Stimulated activated CD8-positive, alpha-beta memory T cell treated with anti-CD3 and anti-CD28 coated beads, Interleukin-12 subunit alpha, Interleukin-12 subunit beta, amount 100 ng/mL, for 24 hours (primary cell): ENCODE measurements around the gene NTRK3.
"Not testable (repeated sequence)": the region's sequence is repeated elsewhere in the genome, so short reads cannot be mapped to it uniquely, and the experiment has no call there.

ENCODE experiments used
- DNase-seq: peaks from one replicate; pipeline ENCODE4 v3.0.0-alpha.2; 2020; ENCODE audit errors: extremely low read depth

The NTRK3 gene

GRCh38 chr15:87881026-87881425, 375.5 kb downstream of the NTRK3 start:
- no peak for DNase-seq

DNA sequence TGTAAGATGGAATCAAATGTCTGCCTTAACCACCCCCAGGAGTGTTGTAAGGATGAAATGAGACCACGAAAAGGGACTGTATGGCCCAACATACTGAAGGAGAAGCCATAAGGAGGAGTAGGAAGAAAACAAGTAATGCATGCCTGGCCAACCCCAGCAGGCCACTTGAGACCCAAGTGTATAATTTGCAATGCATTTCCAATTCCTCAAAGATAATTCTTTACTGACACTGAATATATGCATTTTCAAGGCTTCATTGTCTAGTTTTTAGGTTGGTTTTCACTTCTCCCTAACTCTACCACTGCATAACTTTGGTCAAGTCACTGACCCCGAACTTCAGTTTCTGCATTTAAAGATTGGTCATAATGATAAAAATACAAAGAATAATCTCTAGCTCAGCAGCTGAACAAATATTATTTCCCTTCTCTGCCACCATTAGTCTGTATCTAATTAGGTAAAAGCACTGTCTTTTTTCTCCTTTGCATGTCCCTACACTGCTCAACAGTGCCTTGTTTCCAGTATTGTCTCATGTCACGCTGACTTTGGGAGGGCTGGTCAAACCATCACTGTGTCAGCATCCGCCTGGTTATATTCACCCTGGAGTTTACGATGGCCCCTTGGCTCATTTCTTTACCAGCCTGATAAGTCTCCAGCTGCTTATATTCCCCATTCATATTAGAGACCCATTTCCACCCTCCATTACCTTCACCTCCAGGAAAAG, 378.6 kb downstream of the NTRK3 start:
- no peak for DNase-seq

DNA sequence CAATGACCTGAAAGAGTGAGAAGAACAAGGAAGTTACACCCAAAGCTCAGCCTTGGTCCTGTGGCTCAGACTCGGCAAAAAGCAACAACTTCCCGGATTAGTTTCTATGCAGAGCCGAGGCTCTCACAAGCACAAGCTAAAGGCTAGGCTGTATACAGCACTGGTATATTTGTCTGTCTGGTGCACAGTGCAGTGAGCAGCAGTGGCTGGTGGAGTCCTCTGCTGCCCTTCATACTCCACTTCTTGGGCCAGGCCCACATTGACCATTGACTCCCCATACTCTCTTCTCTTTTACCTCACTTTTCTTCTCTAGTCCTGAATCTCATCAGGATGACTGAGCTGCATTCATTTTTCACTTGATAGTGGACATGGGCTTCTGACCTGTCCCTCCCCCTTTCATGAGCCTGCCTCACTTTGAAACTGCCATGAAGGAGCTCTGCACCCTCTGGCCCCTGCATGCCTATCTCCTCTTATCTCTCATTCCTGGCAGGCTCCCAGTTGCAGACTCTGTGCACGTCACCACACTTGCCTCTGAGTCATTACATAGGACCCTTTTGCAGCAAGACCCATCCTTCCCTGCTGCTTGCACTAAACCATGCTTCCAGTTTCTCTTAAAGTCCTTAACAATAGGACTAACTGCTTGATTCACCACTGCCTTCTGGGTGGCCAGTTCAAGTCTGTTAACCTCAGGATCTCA, 379.3 kb downstream of the NTRK3 start:
- DNase-seq = no peak

DNA sequence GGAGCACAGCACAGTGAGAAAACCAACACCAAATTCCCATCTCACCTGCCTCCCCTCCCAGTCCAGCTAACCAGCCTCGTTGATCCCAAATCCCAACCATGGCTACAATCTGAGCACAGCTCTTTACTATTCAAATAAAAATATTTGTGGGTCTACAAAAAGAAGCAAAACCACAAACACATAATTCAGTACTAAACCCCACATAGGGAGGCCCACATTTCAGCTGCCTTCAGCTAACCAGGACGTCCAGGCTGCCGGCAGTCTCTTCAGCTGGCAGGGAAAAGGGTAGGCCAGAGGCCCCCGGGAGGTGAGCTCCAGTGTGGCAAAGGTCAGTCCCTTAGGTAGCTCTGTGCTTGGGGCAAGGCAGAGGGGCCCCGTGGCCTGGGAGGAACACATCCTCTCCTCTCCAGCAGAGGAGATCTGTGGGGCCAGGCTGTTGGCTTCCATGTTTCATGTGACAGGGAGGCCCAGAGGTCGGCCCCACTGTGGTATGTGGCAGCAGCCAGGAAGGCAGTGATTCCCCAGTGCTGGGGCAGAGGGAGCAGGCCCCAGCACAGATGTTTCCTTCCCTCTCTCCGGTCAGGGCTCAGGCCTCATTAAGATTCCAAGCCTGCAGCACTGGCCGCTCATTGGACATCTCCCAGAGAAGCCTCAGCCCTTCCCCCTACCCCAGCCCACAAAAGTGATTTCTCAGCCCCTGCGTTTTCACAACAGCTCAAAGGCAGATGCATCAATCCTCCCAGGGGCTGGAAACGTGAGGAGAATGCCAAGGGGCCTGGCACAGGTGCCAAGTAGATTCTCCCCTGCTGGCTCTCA, 381.4 kb downstream of the NTRK3 start:
- DNase-seq = no peak

DNA sequence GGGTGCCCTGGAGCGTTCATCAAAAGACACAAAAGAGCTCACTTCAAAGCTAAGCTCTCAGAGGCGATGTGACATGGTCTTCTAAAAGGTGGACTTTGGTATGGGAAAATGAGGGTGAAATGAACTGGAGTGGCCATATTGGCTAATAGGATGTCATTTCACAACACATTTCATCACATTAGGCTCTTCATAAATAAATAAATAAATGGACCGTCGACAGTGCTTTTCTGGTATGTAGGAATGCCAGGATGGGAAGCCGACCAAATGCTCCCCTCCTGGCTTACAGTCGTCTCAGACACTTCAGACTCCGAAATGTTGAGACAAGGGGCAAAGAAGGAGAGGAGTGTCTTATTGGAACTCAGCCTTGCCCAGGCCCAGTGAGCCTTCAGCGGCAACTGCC, 383.0 kb downstream of the NTRK3 start:
- DNase-seq = no peak

DNA sequence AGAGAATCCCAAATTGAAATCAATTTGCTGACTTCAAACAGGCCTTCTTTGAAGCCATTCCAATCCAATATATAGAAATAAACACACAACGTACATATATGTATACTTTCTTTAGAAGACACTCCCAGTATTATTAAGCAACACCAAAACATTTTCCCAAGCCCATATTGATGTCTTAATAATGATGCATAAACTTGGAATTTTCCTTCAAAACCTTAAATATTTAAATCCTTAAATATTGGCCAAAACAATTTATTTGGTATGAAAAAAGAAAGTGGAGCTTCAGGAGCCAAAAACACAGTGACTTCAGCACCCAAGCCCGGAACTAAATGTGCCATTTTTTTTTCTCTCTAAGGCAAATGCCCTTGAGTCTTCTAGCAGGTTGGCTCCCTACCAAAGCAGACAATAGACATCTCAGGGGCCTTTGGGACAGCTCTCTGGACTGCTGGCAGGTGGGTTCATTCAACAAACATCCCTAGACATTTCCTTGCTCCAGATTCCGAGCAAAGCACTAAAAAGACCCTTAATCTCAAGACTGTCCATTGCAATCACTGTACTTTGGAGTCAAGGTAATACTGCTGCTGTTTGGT, 384.7 kb downstream of the NTRK3 start:
- DNase-seq = no peak

DNA sequence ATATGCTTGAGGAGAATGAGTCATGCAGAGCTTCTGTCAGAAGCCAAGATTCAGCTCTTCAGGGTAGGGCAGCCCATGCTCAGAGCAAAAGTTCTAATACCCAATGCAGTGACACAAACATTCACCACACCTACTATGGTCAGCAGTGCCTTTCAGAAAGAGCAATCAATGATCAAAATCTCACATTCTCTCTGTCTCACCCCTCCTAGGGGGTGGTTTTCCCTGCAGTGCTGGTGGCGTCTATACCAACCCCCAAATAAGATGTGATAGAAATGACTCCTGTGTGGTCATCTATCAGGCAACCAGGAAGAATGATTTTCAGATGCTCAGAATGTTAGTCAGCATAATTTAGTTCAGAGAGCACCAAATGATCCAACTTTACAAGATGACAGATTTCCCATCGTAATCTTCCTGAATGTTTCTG, 385.3 kb downstream of the NTRK3 start:
- no peak for DNase-seq

DNA sequence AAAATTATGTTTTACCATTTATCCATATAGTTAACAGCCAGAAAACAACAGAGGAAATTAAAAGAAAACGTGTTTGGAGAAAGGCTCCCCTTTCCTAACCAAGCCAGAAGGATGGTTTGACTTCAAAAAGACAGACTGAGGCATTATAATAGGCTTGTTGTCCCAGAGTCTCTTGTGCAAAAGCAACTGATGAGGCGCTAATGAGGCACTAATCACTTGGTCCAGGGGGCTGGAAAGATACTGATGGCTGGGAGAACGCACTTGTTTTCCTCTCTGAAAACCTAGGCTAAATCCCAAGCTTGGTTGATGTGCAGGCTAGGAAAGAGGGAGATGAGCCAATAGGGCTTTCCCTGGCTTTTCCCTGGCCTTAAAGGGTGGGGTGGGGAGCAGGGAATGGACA, 389.6 kb downstream of the NTRK3 start:
- no peak for DNase-seq

DNA sequence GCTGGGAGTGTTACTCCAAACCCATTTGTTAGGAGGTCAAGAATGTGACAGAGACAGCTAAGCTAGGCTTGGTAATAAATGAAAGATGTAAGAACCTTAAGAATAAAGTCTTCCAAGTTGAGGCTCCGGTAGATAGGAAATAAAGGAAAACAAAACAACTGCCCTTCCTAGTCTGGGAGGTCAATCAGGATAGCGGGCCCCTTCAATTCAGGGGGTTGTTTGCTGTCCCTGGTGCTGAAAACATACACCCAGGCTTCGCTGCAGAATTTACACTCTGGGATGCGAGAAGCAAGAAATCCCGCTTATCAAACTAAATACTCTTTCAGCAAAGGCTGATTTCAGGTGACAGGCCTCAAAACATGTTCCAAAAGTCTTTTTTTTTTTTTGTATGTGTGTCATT, 393.4 kb downstream of the NTRK3 start:
- DNase-seq = no peak

DNA sequence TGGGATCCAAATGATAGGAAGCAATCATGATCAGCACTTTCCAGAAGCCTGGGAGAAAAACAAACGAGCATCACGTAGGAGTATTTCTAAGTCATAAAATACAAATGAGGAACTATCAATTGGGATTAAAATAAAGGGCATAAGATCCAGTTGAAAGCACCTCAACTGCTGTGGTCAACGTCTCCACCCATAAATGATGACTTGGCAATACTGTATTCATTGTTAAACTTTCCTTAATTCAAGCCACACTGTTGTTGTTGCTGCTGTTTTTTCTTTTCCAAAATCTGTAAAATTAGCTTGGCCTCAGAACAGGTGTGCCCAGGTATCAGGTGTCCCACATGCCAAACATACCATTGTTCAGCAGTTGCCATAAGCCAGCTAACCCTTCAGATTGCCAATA, 395.8 kb downstream of the NTRK3 start:
- no peak for DNase-seq

DNA sequence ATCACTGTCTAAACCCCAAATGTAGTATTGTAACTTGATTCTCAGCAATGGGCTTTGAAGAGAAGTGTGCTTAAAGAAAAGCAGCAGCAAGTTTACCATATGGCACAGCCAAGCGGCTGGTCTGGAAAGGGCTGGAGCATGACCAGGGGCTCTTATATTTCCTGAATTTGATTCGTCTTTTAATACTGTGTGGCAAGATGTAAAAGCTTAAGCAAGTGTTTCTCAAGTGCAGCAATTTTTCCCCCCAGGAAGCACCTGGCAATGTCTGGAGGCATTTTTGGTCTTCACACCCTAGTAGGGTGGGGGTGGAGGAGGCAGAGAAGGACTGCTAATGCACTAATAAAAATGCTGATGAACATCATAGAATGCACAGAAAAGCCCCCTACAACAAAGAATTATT, 397.9 kb downstream of the NTRK3 start:
- DNase-seq = no peak

GRCh38 chr15:87851497-87851896, 405.0 kb downstream of the NTRK3 start:
- DNase-seq = no peak

DNA sequence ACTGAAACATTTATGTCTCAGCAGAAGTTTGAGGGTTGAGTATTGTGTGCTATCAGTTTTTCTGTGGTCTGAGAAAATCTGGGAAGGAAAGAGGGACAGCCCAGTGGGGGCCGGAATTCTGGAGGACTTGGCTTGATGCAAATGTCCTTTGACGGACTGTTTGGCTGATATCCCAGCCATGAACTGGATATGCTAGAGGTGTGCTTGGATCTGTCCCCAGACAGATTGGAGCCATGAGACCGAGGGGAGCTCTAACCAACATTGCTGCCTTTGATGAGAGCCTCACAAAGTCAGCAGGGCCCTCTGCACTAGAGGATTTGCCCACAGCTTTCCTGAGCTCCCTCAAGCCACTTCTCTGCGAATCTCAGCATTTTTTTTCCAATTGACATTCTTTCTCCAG, 405.6 kb downstream of the NTRK3 start:
- DNase-seq = no peak

- DNase-seq = no peak
Measured at GRCh38 chr15:87849181-87849580, 407.4 kb downstream of the NTRK3 start.

DNA sequence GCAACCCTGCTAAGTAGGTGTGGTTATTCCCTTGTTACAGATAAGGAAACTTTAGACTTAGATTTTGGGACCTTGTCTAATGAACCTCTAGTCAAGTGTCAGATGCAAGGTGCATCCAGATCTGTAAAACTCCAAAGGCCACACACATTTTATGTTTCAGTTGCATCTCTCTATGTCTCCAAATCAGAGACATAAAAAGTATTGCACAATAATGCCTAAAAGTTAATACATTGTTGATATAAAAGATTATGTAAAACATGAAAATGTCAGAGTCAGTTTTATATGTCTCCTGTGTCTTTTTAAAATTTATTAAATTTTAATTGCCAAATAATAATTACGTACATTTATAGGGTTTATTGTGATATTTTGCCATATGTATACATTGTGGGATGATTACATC, 408.5 kb downstream of the NTRK3 start:
- DNase-seq = no peak

GRCh38 chr15:87846746-87847145, 409.8 kb downstream of the NTRK3 start:
- no peak for DNase-seq

DNA sequence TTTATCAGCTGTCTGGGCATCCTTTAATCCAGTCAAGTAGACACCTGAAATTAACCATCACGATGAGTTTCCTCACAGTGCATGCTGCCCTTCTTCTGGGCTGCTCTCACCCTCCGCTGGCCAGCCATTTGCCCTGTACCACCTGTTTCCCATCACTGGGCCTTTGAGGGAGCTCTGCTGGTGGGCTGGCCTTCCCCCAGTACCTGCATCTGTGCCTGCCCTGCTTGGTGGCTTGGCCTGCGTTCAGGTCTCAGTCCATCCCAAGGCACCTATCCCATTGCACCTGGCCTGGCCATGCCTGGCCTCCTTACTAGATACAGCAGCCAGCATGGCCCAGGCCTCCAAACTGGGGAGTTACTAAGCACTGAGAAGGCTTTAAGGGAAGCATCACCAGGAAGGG, 413.2 kb downstream of the NTRK3 start:
- no peak for DNase-seq

- no peak for DNase-seq
Measured at GRCh38 chr15:87841426-87841998, 415.0 kb downstream of the NTRK3 start.

DNA sequence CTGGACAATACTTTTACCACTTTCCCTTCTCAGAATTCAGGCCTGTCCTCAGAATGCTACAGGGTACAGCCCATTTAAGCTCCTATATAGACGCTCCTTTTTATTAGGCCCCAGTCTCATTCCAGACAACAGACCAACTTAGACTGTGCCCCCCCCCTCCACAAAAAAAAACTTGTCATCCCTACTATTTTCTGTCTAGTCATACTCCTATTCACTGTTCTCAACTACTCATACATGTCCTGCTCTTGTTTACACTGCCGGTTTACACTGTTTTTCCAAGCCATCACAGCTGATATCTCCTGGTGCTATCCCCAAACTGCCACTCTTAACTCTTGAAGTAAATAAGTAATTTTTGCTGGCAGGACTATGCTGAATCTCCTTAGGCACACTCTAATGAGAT, 420.7 kb downstream of the NTRK3 start:
- not testable (repeated sequence) for DNase-seq

- not testable (repeated sequence) for DNase-seq
Measured at GRCh38 chr15:87833333-87833732, 423.2 kb downstream of the NTRK3 start.

- DNase-seq = no peak
Measured at GRCh38 chr15:87829332-87830050, 427.0 kb downstream of the NTRK3 start.
